ENCODE data around the gene KCNK16. TPM values are rescaled to one million over a fixed set of nuclear protein-coding genes. Genes with fewer than 3 reads are reported as not detected.

The KCNK16 gene
- total and polyA plus RNA-seq, 10 of the 15 experiments (the other 5 are each of a cell fraction or from before 2014, with no cell fraction given) = not detected

DNA sequence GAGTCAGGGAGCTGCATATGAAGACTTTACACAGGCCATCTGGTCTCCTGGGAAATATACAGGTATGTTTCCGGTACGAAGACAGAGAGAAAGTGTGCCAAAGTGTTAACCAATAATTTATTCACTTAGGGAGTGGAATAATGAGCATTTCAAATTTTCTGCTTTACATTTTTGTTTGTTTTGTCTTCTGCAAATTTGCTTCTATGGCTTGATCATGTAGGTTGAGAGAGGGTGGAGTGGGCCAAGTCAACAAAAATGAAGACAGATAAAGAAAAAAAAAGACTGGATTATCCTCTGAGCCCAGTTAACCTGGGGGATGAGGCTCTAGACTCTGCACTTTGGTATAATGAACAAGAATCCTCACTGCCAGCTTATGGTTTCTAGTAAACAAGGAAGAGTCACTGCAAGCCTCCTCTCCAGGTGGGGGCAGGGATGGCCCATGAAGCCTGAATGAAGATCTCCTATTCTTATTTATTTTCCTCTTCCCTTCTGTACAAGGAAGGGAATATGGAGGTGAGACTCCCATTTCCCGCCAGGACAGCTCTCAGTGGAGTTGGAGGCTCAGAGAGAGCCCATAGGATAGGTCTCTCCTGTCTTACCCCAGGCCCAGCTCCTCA lies 46.0 kb downstream of the KCNK16 start:
- H3K9me3 ChIP-seq (replicated peaks; ENCODE audit: control insufficient read depth, insufficient read depth, low read length) = no peaks in the 10 kb centered on the region
- no peaks in the 10 kb centered on the region for H4K20me1 ChIP-seq (ENCODE audit: control insufficient read depth, insufficient read depth)
- 61% methylated on average over 3 of the region's 3 CpGs for WGBS (ENCODE audit: insufficient coverage, insufficient replicate concordance, low lambda C conversion rate, missing lambda C conversion rate)
- ChIA-PET POLR2A (interaction anchor here (0.5 kb wide), 1 partner anchor 234 kb away, joined by 7 read pairs; no protein-coding TSS in a partner anchor), RAD21 (ENCODE audit: unreplicated experiment) (no interaction called here), CTCF (no interaction called here), SMC1A (ENCODE audit: uncharacterized antibody, unreplicated experiment) (no interaction called here)
- TF ChIP-seq SMAD1 (IDR thresholded peaks at IDR 0.05; ENCODE audit: low read depth, partially characterized antibody) (no peak), RELA (IDR thresholded peaks at IDR 0.05; ENCODE audit: borderline replicate concordance, partially characterized antibody) (no peak), CHD4 (IDR thresholded peaks at IDR 0.05) (no peak), GABPA (IDR thresholded peaks at IDR 0.05; ENCODE audit: low read depth) (no peak), MXI1 (IDR thresholded peaks at IDR 0.05; ENCODE audit: low read depth, low read length) (no peak), RFX5 (IDR thresholded peaks at IDR 0.05; ENCODE audit: low read depth, low read length) (no peak), MTA2 (IDR thresholded peaks at IDR 0.05; ENCODE audit: low read depth) (no peak), BRCA1 (IDR thresholded peaks at IDR 0.05; ENCODE audit: low read depth, low read length) (no peak), JUNB (IDR thresholded peaks at IDR 0.05) (no peak)
- TF ChIP-seq, protein P1, sequence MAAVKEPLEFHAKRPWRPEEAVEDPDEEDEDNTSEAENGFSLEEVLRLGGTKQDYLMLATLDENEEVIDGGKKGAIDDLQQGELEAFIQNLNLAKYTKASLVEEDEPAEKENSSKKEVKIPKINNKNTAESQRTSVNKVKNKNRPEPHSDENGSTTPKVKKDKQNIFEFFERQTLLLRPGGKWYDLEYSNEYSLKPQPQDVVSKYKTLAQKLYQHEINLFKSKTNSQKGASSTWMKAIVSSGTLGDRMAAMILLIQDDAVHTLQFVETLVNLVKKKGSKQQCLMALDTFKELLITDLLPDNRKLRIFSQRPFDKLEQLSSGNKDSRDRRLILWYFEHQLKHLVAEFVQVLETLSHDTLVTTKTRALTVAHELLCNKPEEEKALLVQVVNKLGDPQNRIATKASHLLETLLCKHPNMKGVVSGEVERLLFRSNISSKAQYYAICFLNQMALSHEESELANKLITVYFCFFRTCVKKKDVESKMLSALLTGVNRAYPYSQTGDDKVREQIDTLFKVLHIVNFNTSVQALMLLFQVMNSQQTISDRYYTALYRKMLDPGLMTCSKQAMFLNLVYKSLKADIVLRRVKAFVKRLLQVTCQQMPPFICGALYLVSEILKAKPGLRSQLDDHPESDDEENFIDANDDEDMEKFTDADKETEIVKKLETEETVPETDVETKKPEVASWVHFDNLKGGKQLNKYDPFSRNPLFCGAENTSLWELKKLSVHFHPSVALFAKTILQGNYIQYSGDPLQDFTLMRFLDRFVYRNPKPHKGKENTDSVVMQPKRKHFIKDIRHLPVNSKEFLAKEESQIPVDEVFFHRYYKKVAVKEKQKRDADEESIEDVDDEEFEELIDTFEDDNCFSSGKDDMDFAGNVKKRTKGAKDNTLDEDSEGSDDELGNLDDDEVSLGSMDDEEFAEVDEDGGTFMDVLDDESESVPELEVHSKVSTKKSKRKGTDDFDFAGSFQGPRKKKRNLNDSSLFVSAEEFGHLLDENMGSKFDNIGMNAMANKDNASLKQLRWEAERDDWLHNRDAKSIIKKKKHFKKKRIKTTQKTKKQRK (IDR thresholded peaks at IDR 0.05; ENCODE audit: low read depth, low read length) = no peak
- TF ChIP-seq, protein P2, sequence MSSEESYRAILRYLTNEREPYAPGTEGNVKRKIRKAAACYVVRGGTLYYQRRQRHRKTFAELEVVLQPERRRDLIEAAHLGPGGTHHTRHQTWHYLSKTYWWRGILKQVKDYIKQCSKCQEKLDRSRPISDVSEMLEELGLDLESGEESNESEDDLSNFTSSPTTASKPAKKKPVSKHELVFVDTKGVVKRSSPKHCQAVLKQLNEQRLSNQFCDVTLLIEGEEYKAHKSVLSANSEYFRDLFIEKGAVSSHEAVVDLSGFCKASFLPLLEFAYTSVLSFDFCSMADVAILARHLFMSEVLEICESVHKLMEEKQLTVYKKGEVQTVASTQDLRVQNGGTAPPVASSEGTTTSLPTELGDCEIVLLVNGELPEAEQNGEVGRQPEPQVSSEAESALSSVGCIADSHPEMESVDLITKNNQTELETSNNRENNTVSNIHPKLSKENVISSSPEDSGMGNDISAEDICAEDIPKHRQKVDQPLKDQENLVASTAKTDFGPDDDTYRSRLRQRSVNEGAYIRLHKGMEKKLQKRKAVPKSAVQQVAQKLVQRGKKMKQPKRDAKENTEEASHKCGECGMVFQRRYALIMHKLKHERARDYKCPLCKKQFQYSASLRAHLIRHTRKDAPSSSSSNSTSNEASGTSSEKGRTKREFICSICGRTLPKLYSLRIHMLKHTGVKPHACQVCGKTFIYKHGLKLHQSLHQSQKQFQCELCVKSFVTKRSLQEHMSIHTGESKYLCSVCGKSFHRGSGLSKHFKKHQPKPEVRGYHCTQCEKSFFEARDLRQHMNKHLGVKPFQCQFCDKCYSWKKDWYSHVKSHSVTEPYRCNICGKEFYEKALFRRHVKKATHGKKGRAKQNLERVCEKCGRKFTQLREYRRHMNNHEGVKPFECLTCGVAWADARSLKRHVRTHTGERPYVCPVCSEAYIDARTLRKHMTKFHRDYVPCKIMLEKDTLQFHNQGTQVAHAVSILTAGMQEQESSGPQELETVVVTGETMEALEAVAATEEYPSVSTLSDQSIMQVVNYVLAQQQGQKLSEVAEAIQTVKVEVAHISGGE (CRISPR knock-in tag; IDR thresholded peaks at IDR 0.05) = no peak
- TF ChIP-seq, protein P3, sequence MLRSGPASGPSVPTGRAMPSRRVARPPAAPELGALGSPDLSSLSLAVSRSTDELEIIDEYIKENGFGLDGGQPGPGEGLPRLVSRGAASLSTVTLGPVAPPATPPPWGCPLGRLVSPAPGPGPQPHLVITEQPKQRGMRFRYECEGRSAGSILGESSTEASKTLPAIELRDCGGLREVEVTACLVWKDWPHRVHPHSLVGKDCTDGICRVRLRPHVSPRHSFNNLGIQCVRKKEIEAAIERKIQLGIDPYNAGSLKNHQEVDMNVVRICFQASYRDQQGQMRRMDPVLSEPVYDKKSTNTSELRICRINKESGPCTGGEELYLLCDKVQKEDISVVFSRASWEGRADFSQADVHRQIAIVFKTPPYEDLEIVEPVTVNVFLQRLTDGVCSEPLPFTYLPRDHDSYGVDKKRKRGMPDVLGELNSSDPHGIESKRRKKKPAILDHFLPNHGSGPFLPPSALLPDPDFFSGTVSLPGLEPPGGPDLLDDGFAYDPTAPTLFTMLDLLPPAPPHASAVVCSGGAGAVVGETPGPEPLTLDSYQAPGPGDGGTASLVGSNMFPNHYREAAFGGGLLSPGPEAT (IDR thresholded peaks at IDR 0.05; ENCODE audit: low read depth) = no peak
- H3K27me3 ChIP-seq (replicated peaks in 1 of 2; ENCODE audit: control insufficient read depth in 2 of 2, insufficient read depth in 2 of 2, low read length in 1 of 2) = peaks cover 2 to 4% of the 10 kb centered on the region in 2 experiments; a peak in 3 of 4 replicates
- in situ Hi-C loops (cut with MboI) = no loop called here
- BruUV-seq (replicated peaks) = no TSS peak
- H3K4me2 ChIP-seq (ENCODE audit: control insufficient read depth, insufficient read depth) = no peak overlapping the region
- no peaks in the 10 kb centered on the region for H3K36me3 ChIP-seq (ENCODE audit: control insufficient read depth in 2 of 2, insufficient read depth in 2 of 2, low read length in 1 of 2)
- intact Hi-C loops (cut with micrococcal nuclease; ENCODE audit: unreplicated experiment) = no loop called here
- H3K79me2 ChIP-seq (ENCODE audit: control insufficient read depth, insufficient read depth, low read length) = no peaks in the 10 kb centered on the region
- no peak overlapping the region for H2AFZ ChIP-seq (ENCODE audit: control insufficient read depth, low read depth, low read length)
- DNase-seq (ENCODE audit: low read depth, low spot score) = no peak
- no peak overlapping the region for H3K9ac ChIP-seq (ENCODE audit: control insufficient read depth, insufficient read depth, low read length)
- no peak for ATAC-seq
- H3K4me1 ChIP-seq (ENCODE audit: control insufficient read depth, insufficient read depth, low read length) = 0 out of 2 replicates have a peak, but pooled peaks cover 3% of the 10 kb centered on the region
- FAIRE-seq = no peak
- H3K4me3 ChIP-seq = no peak overlapping the region
- no peak overlapping the region for H3K27ac ChIP-seq (ENCODE audit: control insufficient read depth, insufficient read depth)

All from GM12878 (cell line).